Smooth muscle cell (in vitro differentiated cells): ENCODE results near the gene SYCP2. TPM values are rescaled to one million over a fixed set of nuclear protein-coding genes. Genes with fewer than 3 reads are reported as not detected.

Experiments
- DNase-seq: peaks from one replicate; lab custom pipeline; 2025; ENCODE audit not compliant: unreplicated experiment; lab: John Stamatoyannopoulos, UW
- H2AFZ ChIP-seq: fragments of 200-600 bp; sonication (generic); 2 replicates; pipeline ENCODE4 v1.6.0; 2016; ENCODE audit warnings: antibody characterized with exemption, low read depth, mild to moderate bottlenecking
- H3F3A ChIP-seq: fragments of 200-600 bp; sonication (generic); 2 replicates; pipeline ENCODE4 v1.6.0; 2017; ENCODE audit warnings: antibody characterized with exemption, low read depth
- H3K27ac ChIP-seq: fragments of 200-600 bp; sonication (generic); 2 replicates; pipeline ENCODE4 v1.5.1; 2016; ENCODE audit warnings: low read depth, mild to moderate bottlenecking
- H3K27me3 ChIP-seq: fragments of 200-600 bp; sonication (generic); 2 replicates; pipeline ENCODE4 v1.6.1; 2016; ENCODE audit warnings: low read depth, mild to moderate bottlenecking
- H3K36me3 ChIP-seq: fragments of 200-600 bp; sonication (generic); 2 replicates; pipeline ENCODE4 v1.5.1; 2016; ENCODE audit warnings: low read depth
- H3K4me1 ChIP-seq: fragments of 200-600 bp; sonication (generic); 2 replicates; pipeline ENCODE4 v1.5.1; 2016; ENCODE audit warnings: low read depth
- H3K4me2 ChIP-seq: fragments of 200-600 bp; sonication (generic); 2 replicates; pipeline ENCODE4 v1.6.0; 2016; ENCODE audit warnings: mild to moderate bottlenecking
- H3K4me3 ChIP-seq: fragments of 200-600 bp; sonication (generic); 2 replicates; pipeline ENCODE4 v1.5.1; 2016; ENCODE audit warnings: mild to moderate bottlenecking
- H3K79me2 ChIP-seq: fragments of 200-600 bp; sonication (generic); 2 replicates; pipeline ENCODE4 v1.6.0; 2016; ENCODE audit warnings: low read depth, mild to moderate bottlenecking
- H3K9ac ChIP-seq: fragments of 200-600 bp; sonication (generic); 2 replicates; pipeline ENCODE4 v1.6.0; 2016; ENCODE audit warnings: low read depth
- H3K9me3 ChIP-seq: fragments of 200-600 bp; sonication (generic); replicated peaks from 2 replicates; pipeline ENCODE4 v1.5.1; 2016; ENCODE audit warnings: low read depth
- H4K20me1 ChIP-seq: fragments of 200-600 bp; sonication (generic); 2 replicates; pipeline ENCODE4 v1.6.0; 2016; ENCODE audit warnings: low read depth
- WGBS: methylation state at CpG from one replicate; pipeline ENCODE4 v1.1.7; 2016; ENCODE audit warnings: low lambda C conversion rate; 5-methylcytosine and 5-hydroxymethylcytosine counted together
- polyA plus RNA-seq: library from polyadenylated mRNA; unstranded; fragments of >200 nt; fragmentation: Nextera tagmentation; extraction: Ambion mirVana; gene quantifications from 2 replicates; pipeline ENCODE4 v1.2.1, GENCODE V29; 2016
- total RNA-seq: library from RNA; depleted of rRNA; stranded (reverse); fragments of >200 nt; gene quantifications from 2 replicates; pipeline ENCODE4 v1.2.3, GENCODE V29; 2014
- TF ChIP-seq, protein P1 (sequence below): fragments of 200-600 bp; sonication (generic); IDR thresholded peaks from 2 replicates; pipeline ENCODE4 v1.5.1; 2017; ENCODE audit warnings: borderline replicate concordance, mild to moderate bottlenecking, antibody characterized with exemption; ENCODE audit not compliant: insufficient read depth, poor library complexity, severe bottlenecking

Gene SYCP2
- total and polyA plus RNA-seq, 2 experiments from 2014 or later = 0.42 to 0.54 TPM

DNA sequence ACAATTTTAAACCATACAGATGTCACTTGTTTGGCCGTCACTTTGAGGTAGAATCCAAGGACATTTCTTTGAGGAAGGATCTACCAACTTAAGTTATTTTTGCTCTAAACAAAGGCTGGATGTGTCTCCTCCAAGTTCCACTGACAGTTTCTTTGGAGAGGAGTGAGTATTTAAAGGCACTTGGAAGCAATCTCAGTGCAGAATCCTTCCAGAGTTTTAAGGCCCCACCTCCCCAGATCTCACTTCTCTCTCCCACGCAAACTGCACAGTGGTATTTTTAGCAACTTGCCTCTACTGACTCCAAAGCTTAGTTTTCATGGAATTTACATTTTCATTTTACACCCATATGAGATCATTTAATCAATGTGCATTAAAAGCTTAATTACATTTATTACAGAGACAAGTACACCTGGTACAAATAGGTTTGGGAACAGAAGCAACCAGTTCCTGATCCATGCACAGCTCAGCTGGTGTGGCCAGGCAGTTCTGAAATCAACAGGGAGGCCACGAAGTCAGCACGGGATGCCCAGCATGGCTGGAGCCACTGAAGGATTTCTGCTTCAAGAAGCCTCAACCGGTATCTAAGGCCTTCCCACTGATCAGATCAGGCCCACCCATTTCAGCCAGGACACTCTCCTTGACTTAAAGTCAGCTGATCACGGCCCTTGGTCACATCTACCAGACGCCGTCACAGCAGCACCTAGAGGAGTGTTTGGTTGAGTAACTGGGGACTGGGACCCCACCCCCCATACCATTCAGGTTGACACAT lies 109.8 kb downstream of the SYCP2 start:
- TF ChIP-seq, protein P1, sequence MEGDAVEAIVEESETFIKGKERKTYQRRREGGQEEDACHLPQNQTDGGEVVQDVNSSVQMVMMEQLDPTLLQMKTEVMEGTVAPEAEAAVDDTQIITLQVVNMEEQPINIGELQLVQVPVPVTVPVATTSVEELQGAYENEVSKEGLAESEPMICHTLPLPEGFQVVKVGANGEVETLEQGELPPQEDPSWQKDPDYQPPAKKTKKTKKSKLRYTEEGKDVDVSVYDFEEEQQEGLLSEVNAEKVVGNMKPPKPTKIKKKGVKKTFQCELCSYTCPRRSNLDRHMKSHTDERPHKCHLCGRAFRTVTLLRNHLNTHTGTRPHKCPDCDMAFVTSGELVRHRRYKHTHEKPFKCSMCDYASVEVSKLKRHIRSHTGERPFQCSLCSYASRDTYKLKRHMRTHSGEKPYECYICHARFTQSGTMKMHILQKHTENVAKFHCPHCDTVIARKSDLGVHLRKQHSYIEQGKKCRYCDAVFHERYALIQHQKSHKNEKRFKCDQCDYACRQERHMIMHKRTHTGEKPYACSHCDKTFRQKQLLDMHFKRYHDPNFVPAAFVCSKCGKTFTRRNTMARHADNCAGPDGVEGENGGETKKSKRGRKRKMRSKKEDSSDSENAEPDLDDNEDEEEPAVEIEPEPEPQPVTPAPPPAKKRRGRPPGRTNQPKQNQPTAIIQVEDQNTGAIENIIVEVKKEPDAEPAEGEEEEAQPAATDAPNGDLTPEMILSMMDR = no peak
- no peaks in the 10 kb centered on the region for H3K27me3 ChIP-seq
- no peak overlapping the region for H2AFZ ChIP-seq
- no peaks in the 10 kb centered on the region for H4K20me1 ChIP-seq
- no peaks in the 10 kb centered on the region for H3K9me3 ChIP-seq
- H3K4me2 ChIP-seq = no peak overlapping the region
- no peak for DNase-seq
- H3K36me3 ChIP-seq = no peaks in the 10 kb centered on the region
- no peaks in the 10 kb centered on the region for H3K4me1 ChIP-seq
- no peak overlapping the region for H3K9ac ChIP-seq
- no peaks in the 10 kb centered on the region for H3F3A ChIP-seq
- WGBS = 89% methylated on average over 8 of the region's 8 CpGs
- H3K27ac ChIP-seq = no peak overlapping the region
- no peak overlapping the region for H3K4me3 ChIP-seq
- no peaks in the 10 kb centered on the region for H3K79me2 ChIP-seq

DNA sequence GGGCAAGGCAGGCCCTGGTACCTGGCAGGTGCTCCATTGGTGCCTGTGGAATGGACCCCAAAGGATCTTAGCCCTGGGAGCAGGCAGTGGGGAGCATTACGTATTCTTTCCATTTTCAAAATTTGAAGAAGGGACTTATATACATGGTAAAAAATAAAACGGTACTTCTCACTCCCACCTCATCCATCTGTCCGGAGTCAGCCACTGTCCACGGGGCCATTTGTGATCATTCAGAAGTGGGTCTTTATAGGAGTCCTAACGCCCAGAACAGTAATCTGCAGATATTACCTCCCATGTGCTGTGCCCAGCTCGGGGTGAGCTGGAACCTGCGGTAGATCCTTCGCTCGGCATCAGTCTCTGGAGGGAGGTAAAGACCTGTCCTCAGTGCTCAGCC lies 110.4 kb downstream of the SYCP2 start:
- Histone ChIP-seq H3F3A (no peaks in the 10 kb centered on the region), H3K9me3 (no peaks in the 10 kb centered on the region), H3K9ac (no peak overlapping the region), H4K20me1 (no peaks in the 10 kb centered on the region), H3K4me3 (no peak overlapping the region), H3K4me2 (no peak overlapping the region), H3K79me2 (no peaks in the 10 kb centered on the region), H3K4me1 (no peaks in the 10 kb centered on the region), H3K27ac (no peak overlapping the region), H2AFZ (no peak overlapping the region), H3K36me3 (no peaks in the 10 kb centered on the region), H3K27me3 (no peaks in the 10 kb centered on the region)
- TF ChIP-seq, protein P1 = no peak
- DNase-seq = no peak
- 84% methylated on average over 9 of the region's 9 CpGs for WGBS

DNA sequence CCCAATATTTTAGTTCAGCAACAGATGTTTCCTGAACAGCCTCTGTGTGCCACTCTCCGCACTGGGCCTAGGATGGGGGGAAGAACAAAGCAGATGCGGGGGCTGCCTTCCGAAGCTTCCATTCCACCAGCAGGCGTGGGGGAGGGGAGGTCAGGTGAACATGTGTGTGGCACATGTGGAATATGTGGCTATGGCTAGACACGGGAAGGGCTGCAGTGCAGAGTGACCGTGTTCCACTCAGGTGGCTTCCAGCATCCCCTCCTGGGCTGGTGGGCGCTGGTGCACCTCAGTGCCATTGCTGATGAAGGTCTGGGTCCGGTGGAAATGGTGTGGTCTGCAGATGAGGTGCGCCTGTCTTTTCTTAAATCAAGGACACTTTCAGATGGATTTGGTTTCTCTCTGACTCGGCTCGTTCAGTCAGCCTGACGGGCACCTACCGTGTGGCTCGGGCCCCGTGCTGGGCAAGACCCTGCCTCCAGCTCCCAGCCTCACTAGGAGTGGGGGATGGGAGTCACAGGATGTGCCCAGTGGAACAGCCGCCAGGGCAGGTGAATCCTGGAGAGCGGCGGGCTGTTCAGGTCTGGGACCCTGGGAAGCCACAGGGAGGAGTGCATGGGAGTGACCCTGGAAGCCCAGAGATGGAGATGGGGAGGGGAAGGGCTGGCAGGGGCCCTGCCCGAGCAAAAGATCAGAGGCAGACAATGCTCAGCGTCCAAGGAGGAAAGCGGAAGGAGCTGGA lies 111.0 kb downstream of the SYCP2 start:
- Histone ChIP-seq H3K4me3 (no peak overlapping the region), H3K27ac (no peak overlapping the region), H3K79me2 (no peaks in the 10 kb centered on the region), H3K9ac (no peak overlapping the region), H3K4me1 (no peaks in the 10 kb centered on the region), H2AFZ (no peak overlapping the region), H3K27me3 (no peaks in the 10 kb centered on the region), H3K4me2 (no peak overlapping the region), H3K36me3 (no peaks in the 10 kb centered on the region), H3F3A (no peaks in the 10 kb centered on the region), H3K9me3 (no peaks in the 10 kb centered on the region), H4K20me1 (no peaks in the 10 kb centered on the region)
- TF ChIP-seq, protein P1 = no peak
- 89% methylated on average over 21 of the region's 21 CpGs for WGBS
- DNase-seq = no peak

DNA sequence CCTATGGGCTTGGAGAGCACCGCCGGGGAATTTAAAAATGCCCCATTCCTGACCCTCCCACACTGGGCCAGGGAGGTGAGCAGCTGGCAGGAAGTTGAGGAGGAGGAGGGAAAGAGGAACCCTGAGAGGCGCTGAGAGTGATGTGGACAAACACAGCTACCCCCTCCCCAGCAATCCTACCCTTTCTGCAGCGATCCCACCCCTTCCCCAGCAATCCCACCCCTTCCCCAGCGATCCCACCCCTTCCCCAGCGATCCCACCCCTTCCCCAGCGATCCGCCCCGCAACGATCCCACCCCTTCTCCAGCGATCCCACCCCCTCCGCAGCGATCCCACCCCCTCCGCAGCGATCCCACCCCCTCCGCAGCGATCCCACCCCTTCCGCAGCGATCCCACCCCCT lies 111.6 kb downstream of the SYCP2 start:
- 90% methylated on average over 3 of the region's 19 CpGs for WGBS
- H3K4me1 ChIP-seq = no peaks in the 10 kb centered on the region
- H4K20me1 ChIP-seq = no peaks in the 10 kb centered on the region
- no peaks in the 10 kb centered on the region for H3K9me3 ChIP-seq
- H3F3A ChIP-seq = no peaks in the 10 kb centered on the region
- H3K4me3 ChIP-seq = no peak overlapping the region
- DNase-seq = no peak
- no peaks in the 10 kb centered on the region for H3K27me3 ChIP-seq
- no peaks in the 10 kb centered on the region for H3K36me3 ChIP-seq
- H3K27ac ChIP-seq = no peak overlapping the region
- TF ChIP-seq, protein P1 = no peak
- no peak overlapping the region for H2AFZ ChIP-seq
- no peak overlapping the region for H3K9ac ChIP-seq
- no peaks in the 10 kb centered on the region for H3K79me2 ChIP-seq
- no peak overlapping the region for H3K4me2 ChIP-seq
